ENCODE results near the gene HSPH1.
"Not testable (repeated sequence)": the region's sequence is repeated elsewhere in the genome, so short reads cannot be mapped to it uniquely, and the experiment has no call there.

HSPH1 gene

GRCh38 chr13:31161557-31162150 lies at the start of gene HSPH1:
Gene HSPH1 (minus strand): TSS chr13:31161904. CDS start chr13:31161582, 322 bp downstream.
- peak; percentile 96 for DNase-seq

- DNase-seq, result no peak
Measured at GRCh38 chr13:31209841-31210210, 48.1 kb upstream of the HSPH1 start.

GRCh38 chr13:31209172-31209840 lies 47.6 kb upstream of the HSPH1 start:
- no peak for DNase-seq

GRCh38 chr13:31208559-31209122 lies 46.9 kb upstream of the HSPH1 start:
- no peak for DNase-seq

- no peak for DNase-seq
Measured at GRCh38 chr13:31207661-31208552, 46.2 kb upstream of the HSPH1 start.

- DNase-seq, result no peak
Measured at GRCh38 chr13:31204592-31204991, 42.9 kb upstream of the HSPH1 start.

- no peak for DNase-seq
Measured at GRCh38 chr13:31201341-31202031, 39.8 kb upstream of the HSPH1 start.

- DNase-seq, result no peak
Measured at GRCh38 chr13:31200637-31200971, 38.9 kb upstream of the HSPH1 start.

GRCh38 chr13:31199849-31200636 lies 38.3 kb upstream of the HSPH1 start, which contains the start of gene B3GLCT:
Gene B3GLCT (plus strand): TSS chr13:31199975. CDS start chr13:31200085, 110 bp downstream.
- peak; percentile 36 for DNase-seq

GRCh38 chr13:31199527-31199848 lies 37.8 kb upstream of the HSPH1 start:
- DNase-seq, result no peak

- DNase-seq, result no peak
Measured at GRCh38 chr13:31198519-31198918, 36.8 kb upstream of the HSPH1 start.

GRCh38 chr13:31196992-31197391 lies 35.3 kb upstream of the HSPH1 start:
- DNase-seq, result no peak

- no peak for DNase-seq
Measured at GRCh38 chr13:31195616-31196015, 33.9 kb upstream of the HSPH1 start.

- DNase-seq, result no peak
Measured at GRCh38 chr13:31192306-31192705, 30.6 kb upstream of the HSPH1 start.

GRCh38 chr13:31191748-31192147 lies 30.0 kb upstream of the HSPH1 start:
- no peak for DNase-seq

- DNase-seq, result no peak
Measured at GRCh38 chr13:31184981-31185645, 23.4 kb upstream of the HSPH1 start.

- no peak for DNase-seq
Measured at GRCh38 chr13:31184451-31184850, 22.7 kb upstream of the HSPH1 start.

GRCh38 chr13:31182987-31183386 lies 21.3 kb upstream of the HSPH1 start:
- no peak for DNase-seq

GRCh38 chr13:31179754-31180153 lies 18.1 kb upstream of the HSPH1 start:
- DNase-seq, result no peak

- no peak for DNase-seq
Measured at GRCh38 chr13:31179241-31179640, 17.5 kb upstream of the HSPH1 start.

GRCh38 chr13:31177813-31178495 lies 16.2 kb upstream of the HSPH1 start:
- DNase-seq, result not testable (repeated sequence)

All from GOT3 (cell line).